Stimulated activated CD4-positive, alpha-beta T cell treated with anti-CD3 and anti-CD28 coated beads, Interleukin-2, amount 100 ng/mL, for 4 hours (primary cell): ENCODE results near the gene TLR1.
A peak's percentile ranks its signal among the peaks of the same experiment; 100 is the strongest.
"Not testable (repeated sequence)": the region's sequence is repeated elsewhere in the genome, so short reads cannot be mapped to it uniquely, and the experiment has no call there.

Experiments
- DNase-seq: peaks from one replicate; pipeline ENCODE4 v3.0.0-alpha.2; 2020; ENCODE audit warnings: low read depth

TLR1 gene

DNA sequence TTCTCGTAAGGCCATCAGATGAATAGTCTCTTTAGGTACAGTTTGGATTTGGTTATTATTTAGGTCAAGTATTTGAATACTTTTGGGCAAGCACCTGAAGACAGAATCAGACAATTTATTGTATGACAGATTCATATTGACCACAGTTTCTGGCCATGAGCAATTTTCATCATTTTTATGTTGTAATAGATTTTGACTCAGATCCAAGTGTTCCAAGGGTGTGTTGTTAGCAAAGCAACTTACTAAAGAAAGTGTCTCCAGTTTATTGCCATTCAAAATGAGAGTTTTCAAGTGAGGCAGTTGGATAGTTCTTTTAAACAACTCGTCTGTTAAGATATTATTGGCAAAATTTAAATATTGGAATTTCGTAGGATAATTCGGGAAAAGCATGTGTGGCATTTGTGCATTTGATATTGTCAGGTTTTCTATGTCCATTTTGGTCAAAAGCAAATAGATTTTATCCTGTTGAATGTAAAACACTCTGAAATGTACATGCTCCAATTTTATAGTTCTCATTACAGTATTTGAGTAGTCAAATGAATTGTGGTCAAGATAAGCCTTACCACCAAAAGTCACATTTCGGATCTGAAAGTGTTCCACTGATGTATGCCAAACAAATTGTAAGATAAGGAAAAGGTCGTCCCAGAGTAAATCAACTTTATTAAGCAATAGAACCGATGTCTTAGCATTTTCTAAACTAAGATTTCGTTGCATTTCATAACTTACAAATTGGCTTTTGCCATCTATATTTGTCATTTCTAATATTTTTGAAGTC is 30.2 kb downstream of the TLR1 start:
- no peak for DNase-seq

DNA sequence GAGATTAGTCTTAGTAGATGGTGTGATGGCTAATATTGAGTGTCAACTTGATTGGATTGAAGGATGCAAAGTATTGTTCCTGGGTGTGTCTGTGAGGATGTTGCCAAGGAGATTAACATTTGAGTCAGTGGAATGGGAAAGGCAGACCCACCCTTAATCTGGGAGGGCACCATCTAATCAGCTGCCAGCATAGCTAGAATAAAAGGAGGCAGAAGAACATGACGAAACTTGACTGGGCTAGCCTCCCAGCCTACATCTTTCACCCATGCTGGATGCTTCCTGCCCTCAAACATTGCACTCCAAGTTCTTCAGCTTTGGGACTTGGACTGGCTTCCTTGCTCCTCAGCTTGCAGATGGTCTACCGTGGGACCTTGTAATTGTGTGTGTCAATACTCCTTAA is 34.3 kb downstream of the TLR1 start:
- DNase-seq: not testable (repeated sequence)

GRCh38 chr4:38769857-38770256 is 34.7 kb downstream of the TLR1 start:
- DNase-seq: no peak

GRCh38 chr4:38769441-38769840 is 35.1 kb downstream of the TLR1 start:
- DNase-seq: no peak

DNA sequence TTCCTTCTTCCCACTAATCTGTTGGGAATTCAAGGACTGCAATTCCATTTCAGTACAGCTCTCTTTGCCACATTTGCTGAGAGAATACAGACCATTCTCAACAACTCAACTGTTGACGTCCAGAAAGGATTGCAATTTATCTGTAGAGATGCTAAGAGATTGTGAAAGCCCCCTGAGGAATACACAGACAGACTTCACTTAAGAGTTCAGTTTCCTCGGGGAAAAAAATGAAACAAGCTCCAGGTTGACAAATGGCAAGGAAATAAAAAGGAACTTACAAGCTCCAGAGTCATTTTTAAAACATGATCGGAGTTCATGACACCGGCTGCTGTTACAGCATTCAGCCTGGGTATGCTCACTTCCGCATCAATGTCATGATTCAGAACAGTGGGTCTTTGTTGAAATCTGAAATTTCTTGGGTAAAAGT is 35.6 kb downstream of the TLR1 start:
- DNase-seq: no peak

DNA sequence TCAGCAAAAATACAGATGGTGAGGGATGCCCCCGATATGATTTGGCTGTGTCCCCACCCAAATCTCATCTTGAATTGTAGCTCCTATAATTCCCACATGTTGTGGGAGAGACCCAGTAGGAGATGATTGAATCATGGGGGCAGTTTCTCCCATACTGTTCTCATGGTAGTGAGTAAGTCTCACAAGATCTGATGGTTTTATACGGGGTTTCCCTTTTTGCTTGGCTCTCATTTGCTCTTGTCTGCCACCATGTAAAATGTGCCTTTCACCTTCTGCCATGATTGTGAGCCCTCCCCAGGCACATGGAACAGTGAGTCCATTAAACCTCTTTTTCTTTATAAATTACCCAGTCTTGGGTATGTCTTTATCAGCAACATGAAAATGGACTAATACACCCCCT is 37.7 kb downstream of the TLR1 start:
- DNase-seq: not testable (repeated sequence)

DNA sequence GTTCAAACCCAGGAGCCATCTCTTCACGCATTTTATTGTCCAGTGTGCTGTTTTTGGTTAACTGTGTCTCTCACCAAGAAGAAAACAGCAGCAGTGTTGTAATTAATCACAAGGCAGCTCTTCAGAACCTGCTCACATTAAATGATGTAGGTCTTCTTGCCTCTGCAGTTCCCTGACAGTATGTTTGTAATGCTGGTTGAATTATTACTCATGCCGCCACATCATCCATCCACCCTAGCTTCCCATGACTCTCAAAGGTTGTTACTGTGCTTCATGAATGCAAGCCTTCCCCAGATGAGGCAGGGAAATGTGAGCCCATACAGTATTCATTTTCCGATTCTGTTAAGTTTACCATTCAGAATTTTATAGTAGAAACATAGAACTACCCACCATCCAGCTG is 39.2 kb downstream of the TLR1 start:
- DNase-seq: no peak

DNA sequence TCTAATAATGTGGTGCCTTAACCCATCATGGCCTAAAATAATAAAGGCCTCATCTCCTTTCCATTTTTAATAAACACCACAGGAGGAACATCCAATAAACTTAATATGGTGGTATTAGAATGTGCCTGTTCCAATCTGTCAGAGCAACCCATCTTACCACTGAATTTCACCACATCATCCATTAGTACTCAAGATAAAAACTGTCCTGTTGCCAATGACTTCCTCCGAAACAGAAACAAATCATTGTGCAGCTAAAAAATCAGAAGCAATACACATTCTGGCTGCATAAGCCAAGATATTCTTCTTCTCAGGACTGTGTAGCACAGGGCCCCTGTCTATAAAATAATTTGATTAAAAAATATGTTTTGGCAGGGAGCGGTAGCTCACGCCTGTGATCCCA is 40.3 kb downstream of the TLR1 start:
- no peak for DNase-seq

- DNase-seq: no peak
These were observed 42.0 kb downstream of the TLR1 start for GRCh38 chr4:38762560-38762959.

GRCh38 chr4:38759790-38760122 is 44.8 kb downstream of the TLR1 start:
- no peak for DNase-seq

DNA sequence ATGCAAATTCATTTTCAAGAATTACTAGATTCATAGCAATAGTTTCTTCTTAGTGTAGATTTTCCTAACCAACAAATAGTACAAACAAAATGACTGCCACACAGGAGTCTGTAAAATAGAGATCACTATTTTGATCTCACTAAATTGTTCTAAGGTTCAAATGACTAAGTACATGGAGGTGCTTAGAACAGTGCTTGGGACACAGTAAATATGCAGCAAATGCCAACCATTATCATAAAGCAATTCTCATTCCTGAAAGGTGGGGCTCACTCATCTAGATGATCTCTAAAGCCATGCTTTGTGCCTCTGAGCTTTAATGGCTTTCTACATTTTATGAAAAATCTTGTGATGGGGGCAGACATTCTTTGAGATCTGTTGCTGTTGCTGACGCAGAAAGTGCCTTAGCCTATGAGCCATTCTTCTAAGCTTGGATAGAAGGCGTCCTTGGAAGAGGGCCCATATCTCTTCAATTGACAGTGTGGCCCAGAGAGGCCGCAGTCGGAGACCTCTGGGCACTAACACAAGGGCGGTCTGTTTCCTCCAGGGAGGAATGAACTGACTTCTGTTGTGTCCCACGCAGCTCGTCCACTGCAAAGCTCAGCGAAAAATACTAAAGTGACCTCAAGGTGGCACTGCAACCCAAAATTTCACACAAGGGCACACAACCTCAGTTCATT is 45.3 kb downstream of the TLR1 start:
- peak; percentile 46 for DNase-seq

DNA sequence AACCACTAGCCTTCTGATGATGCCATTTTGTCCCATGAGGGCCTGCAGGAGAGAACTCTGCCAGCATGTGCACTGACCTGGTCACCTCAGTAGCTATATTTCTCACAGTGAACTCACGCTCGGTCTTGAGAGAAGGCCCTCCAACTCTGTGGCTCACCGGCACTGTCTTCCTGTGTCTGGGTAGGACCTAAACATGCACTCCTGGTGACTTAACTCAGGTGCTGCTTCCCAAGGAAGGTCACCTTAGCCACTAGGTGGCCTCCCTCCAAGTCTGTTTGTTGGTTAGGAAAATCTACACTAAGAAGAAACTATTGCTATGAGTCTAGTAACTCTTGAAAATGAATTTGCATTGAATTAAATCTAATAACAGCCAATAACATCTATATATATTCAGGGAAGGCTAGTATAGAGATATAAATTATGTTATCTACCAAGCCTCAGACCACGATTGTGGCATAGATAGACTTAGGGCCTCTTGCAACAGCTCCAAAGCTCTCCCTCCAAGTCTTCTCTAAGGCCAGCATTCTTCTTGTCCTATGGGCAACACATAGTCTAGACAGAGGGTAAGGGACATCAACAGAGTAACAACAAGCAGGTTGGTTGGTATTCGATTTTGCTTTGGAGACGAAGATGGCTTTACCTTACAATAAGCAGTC is 46.5 kb downstream of the TLR1 start:
- DNase-seq: no peak

DNA sequence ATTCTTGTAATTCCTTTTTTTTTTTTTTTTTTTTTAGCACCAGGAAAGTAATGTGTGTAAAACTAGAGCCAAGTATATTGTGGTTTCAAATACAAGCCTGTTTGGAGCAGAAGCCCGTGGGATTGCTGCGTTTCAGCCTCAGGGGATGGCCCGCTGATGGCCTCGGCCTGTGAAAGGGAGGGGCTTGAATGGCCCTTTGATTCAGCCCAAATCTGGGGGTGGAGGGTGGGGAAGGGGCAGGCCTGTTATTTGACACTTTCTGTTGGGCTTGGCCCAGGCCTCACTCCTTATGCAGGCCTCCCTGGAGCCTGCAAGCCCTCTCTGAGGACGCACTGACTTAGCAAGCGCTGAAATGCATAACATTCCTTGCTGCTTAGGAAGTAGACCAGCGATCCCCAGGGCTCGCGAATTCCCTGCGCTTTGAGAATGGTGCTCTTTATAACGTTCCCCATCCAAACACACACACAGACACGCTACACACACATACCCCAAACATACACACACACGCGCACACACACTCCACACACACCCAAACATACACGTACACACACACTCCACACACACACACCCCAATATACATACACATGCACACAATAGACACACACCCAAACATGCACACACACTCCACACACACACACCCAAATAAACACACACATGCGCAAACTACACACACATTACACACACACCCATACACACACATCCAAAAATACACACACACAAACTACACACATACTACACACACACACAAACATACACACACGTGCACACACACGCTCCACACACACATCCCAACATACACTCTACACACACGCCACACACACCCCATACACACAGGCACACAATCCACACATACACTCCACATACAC is 51.4 kb downstream of the TLR1 start:
- DNase-seq: no peak

DNA sequence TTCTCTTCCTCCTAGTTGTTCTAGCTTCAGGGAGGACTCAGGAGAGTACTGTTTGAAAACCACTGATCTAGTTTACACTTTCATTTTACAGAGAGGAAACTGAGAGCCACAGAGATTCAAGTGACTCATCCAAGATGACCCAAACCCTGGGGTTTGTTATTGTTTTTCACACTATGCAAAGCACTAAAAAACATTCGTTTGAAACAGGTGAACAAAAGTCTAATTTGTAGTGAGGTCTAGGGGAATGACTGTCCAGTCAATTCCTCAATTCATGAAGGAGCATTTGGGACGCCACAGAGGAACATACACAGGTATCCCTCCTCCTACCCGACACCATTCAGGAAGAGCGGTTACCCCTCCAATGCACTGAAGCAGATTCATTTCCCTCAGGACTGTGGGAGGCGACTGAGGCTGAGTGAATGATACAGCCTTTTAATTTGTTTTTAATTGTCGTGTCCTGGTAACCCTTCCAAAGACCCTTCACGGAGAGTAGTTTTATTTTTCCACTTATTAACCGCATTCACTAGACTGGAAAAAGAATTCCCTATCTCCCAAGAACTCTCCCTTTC is 52.1 kb downstream of the TLR1 start:
- DNase-seq: no peak

DNA sequence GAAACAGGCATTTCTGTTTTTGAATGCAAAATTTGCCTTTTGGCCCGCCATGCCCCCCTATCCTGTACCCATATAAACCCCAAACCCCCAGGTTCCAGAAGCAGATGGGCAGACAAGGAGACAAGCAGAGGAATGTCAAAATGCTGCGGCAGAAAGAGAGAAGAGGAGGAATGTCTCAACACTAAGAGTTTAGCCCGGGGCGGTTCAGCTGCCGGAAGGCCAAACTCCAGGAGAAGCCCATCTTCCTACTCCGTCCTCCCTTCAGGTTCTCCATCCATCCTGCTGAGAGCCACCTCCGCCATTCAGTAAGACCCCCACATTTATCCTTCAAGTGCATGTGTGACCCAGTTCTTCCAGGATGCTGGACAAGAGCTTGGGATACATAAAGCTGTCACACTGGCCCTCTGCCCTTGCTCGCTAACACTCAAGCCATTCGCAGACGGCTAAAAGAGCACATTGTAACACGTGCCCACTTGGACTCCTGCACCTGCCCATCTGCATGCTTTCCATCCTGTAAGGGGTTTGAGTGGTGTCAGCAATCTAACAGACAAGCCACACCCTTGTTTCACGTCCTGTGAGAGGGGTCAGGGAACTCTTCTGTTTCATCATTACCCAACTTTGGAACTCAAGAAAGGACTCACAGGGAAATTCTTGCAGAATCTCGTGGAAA is 53.1 kb downstream of the TLR1 start:
- DNase-seq: no peak

DNA sequence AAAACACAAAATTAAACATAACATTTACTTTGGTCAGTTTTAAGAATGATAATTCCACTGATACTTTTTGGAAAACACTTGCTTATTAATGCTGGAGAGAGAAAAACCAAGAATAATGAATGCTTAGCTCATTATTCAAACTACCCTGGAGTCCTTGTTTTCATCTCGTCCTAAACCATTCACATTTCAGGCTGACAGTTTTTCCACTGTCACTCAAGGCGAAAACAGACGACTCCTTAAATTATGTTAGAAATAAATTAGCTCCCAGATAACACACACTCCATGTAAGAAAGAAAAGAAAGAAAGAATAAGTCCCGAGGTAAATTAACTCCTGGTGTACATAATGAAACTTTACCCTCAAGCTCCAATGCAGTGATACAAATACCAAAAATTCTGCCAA is 55.3 kb downstream of the TLR1 start:
- no peak for DNase-seq

DNA sequence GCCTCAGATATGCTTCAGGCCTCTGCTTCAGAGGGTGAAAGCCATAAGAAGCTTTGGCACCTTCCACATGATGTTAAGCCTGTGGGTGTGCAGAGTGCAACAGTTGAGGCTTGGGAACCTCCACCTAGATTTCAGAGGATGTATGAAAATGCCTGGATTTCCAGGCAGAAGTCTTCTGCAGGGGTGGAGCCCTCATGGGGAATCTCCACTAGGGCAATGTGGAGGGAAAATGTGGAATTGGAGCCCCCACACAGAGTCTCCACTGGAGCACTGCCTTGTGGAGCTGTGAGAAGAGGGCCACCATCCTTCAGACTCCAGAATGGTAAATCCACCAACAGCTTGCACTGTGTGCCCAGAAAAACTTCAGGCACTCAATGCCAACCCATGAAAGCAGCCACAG is 57.0 kb downstream of the TLR1 start:
- no peak for DNase-seq
